Measurements from ENCODE around the gene PGAM5. TPM values are rescaled to one million over a fixed set of nuclear protein-coding genes. Genes with fewer than 3 reads are reported as not detected.
A peak's percentile ranks its signal among the peaks of the same experiment; 100 is the strongest.

Gene PGAM5
- total RNA-seq, 1 experiment from 2014 or later, result 121 TPM

- no TSS peak for BruUV-seq (replicated peaks)
- POLR2A ChIA-PET (ENCODE audit: low non-redundant PET), result interaction anchor here (0.6 kb wide), 1 partner anchor 91 kb away, joined by 3 read pairs; no protein-coding TSS in a partner anchor
- Histone ChIP-seq H3K27ac (ENCODE audit: low read depth, low read length, poor library complexity, severe bottlenecking) (no peak overlapping the region), H3K36me3 (ENCODE audit: insufficient read depth, low read length, poor library complexity, severe bottlenecking) (peaks cover under 1% of the 10 kb centered on the region), H3K27me3 (replicated peaks; ENCODE audit: insufficient read depth, low read depth, low read length, poor library complexity) (no peaks in the 10 kb centered on the region), H3K9me3 (ENCODE audit: low read depth, low read length, poor library complexity, severe bottlenecking) (no peaks in the 10 kb centered on the region), H3K4me3 (ENCODE audit: low read depth, low read length, poor library complexity, severe bottlenecking) (no peak overlapping the region), H3K4me1 (ENCODE audit: insufficient read depth, low read length, poor library complexity, severe bottlenecking) (peaks cover 15% of the 10 kb centered on the region)
- CTCF ChIA-PET, result no interaction called here
- intact Hi-C loops (cut with micrococcal nuclease; ENCODE audit: unreplicated experiment), result no loop called here
- TF ChIP-seq CTCF (conservative IDR thresholded peaks at IDR 0.05; ENCODE audit: low read depth, low read length) (no peak), EZH2 (IDR thresholded peaks at IDR 0.05; ENCODE audit: borderline replicate concordance, low read depth, low read length, poor library complexity, severe bottlenecking) (no peak)
- DNase-seq (ENCODE audit: low spot score), result no peak
These were observed 53.6 kb downstream of the PGAM5 start for GRCh38 chr12:132764231-132764630.

GRCh38 chr12:132765361-132765760 is 54.7 kb downstream of the PGAM5 start:
- intact Hi-C loops (cut with micrococcal nuclease; ENCODE audit: unreplicated experiment), result no loop called here
- POLR2A ChIA-PET (ENCODE audit: low non-redundant PET), result no interaction called here
- no peak overlapping the region for H3K27ac ChIP-seq (ENCODE audit: low read depth, low read length, poor library complexity, severe bottlenecking)
- H3K27me3 ChIP-seq (replicated peaks; ENCODE audit: insufficient read depth, low read depth, low read length, poor library complexity), result no peaks in the 10 kb centered on the region
- H3K9me3 ChIP-seq (ENCODE audit: low read depth, low read length, poor library complexity, severe bottlenecking), result no peaks in the 10 kb centered on the region
- peaks cover 10% of the 10 kb centered on the region for H3K4me1 ChIP-seq (ENCODE audit: insufficient read depth, low read length, poor library complexity, severe bottlenecking)
- no peaks in the 10 kb centered on the region for H3K36me3 ChIP-seq (ENCODE audit: insufficient read depth, low read length, poor library complexity, severe bottlenecking)
- no TSS peak for BruUV-seq (replicated peaks)
- CTCF ChIA-PET, result no interaction called here
- TF ChIP-seq EZH2 (IDR thresholded peaks at IDR 0.05; ENCODE audit: borderline replicate concordance, low read depth, low read length, poor library complexity, severe bottlenecking) (no peak), CTCF (conservative IDR thresholded peaks at IDR 0.05; ENCODE audit: low read depth, low read length) (no peak)
- DNase-seq (ENCODE audit: low spot score), result no peak
- H3K4me3 ChIP-seq (ENCODE audit: low read depth, low read length, poor library complexity, severe bottlenecking), result no peak overlapping the region

- Histone ChIP-seq H3K27ac (ENCODE audit: low read depth, low read length, poor library complexity, severe bottlenecking) (peak overlapping the region; percentile 51), H3K27me3 (replicated peaks; ENCODE audit: insufficient read depth, low read depth, low read length, poor library complexity) (no peaks in the 10 kb centered on the region), H3K4me1 (ENCODE audit: insufficient read depth, low read length, poor library complexity, severe bottlenecking) (peaks cover 8% of the 10 kb centered on the region), H3K4me3 (ENCODE audit: low read depth, low read length, poor library complexity, severe bottlenecking) (no peak overlapping the region), H3K36me3 (ENCODE audit: insufficient read depth, low read length, poor library complexity, severe bottlenecking) (peaks cover 7% of the 10 kb centered on the region), H3K9me3 (ENCODE audit: low read depth, low read length, poor library complexity, severe bottlenecking) (no peaks in the 10 kb centered on the region)
- no TSS peak for BruUV-seq (replicated peaks)
- intact Hi-C loops (cut with micrococcal nuclease; ENCODE audit: unreplicated experiment), result no loop called here
- peak; percentile 85 for DNase-seq (ENCODE audit: low spot score)
- 0 out of 2 replicates have a peak, but pooled peaks have one; percentile 13 for TF ChIP-seq CTCF (conservative IDR thresholded peaks at IDR 0.05; ENCODE audit: low read depth, low read length)
- TF ChIP-seq EZH2 (IDR thresholded peaks at IDR 0.05; ENCODE audit: borderline replicate concordance, low read depth, low read length, poor library complexity, severe bottlenecking), result no peak
- CTCF ChIA-PET, result interaction anchor here (0.6 to 0.7 kb wide), 2 partner anchors 12 to 91 kb away, joined by 3 to 4 read pairs; no protein-coding TSS in a partner anchor
- POLR2A ChIA-PET (ENCODE audit: low non-redundant PET), result no interaction called here
These were observed 55.9 kb downstream of the PGAM5 start for GRCh38 chr12:132766380-132767085.

All from A673 (cell line).